GM23248 (cell line): ENCODE results near the gene CTNNA2.

Experiments
- EZH2 ChIP-seq: fragments of 200-600 bp; sonication (generic); IDR thresholded peaks from 2 replicates; pipeline ENCODE4 v1.6.1; 2018; ENCODE audit warnings: antibody characterized with exemption, mild to moderate bottlenecking; ENCODE audit not compliant: insufficient read depth, poor library complexity, severe bottlenecking
- EZH2phosphoT487 ChIP-seq: fragments of 200-600 bp; sonication (generic); IDR thresholded peaks from 2 replicates; pipeline ENCODE4 v1.6.1; 2018; ENCODE audit warnings: antibody characterized with exemption, moderate library complexity, mild to moderate bottlenecking, low read depth; ENCODE audit not compliant: insufficient read depth

GRCh38 chr2:79697200-79697599, 184.3 kb downstream of the CTNNA2 start:
- TF ChIP-seq EZH2 (no peak), EZH2phosphoT487 (no peak)
